Astrocyte of the spinal cord (primary cell): Measurements from ENCODE around the gene KIAA1958.
"Not testable (repeated sequence)": the region's sequence is repeated elsewhere in the genome, so short reads cannot be mapped to it uniquely, and the experiment has no call there.

Source experiments
- DNase-seq: peaks from one replicate; pipeline ENCODE4 v3.0.0; 2011; ENCODE audit warnings: low read depth, low spot score
- H3K4me3 ChIP-seq: 2 replicates; pipeline ENCODE4 v1.5.1; 2011; ENCODE audit warnings: low read depth, mild to moderate bottlenecking, low read length, moderate library complexity
- CTCF ChIP-seq: IDR thresholded peaks from 2 replicates; pipeline ENCODE4 v1.5.1; 2012; ENCODE audit warnings: low read depth, mild to moderate bottlenecking, low read length, inconsistent platforms
- in situ Hi-C: cut with HindIII; loops from 2 replicates; pipeline ENCODE4 v1.10.0; 2017; ENCODE audit warnings: low sequenced_read_pairs

KIAA1958 gene

GRCh38 chr9:112670991-112671625, 184.5 kb downstream of the KIAA1958 start:
- TF ChIP-seq CTCF: no peak
- in situ Hi-C loops: no loop called here
- no peak overlapping the region for H3K4me3 ChIP-seq
- DNase-seq: no peak

- in situ Hi-C loops, H3K4me3 ChIP-seq, DNase-seq: not testable (repeated sequence)
Measured at GRCh38 chr9:112673221-112673620, 186.6 kb downstream of the KIAA1958 start.

GRCh38 chr9:112677040-112677439, 190.4 kb downstream of the KIAA1958 start:
- DNase-seq: no peak
- no peak overlapping the region for H3K4me3 ChIP-seq
- in situ Hi-C loops: no loop called here
- TF ChIP-seq CTCF: no peak

GRCh38 chr9:112680731-112681402, 194.2 kb downstream of the KIAA1958 start:
- DNase-seq: no peak
- H3K4me3 ChIP-seq: no peak overlapping the region
- in situ Hi-C loops: no loop called here
- TF ChIP-seq CTCF: no peak

GRCh38 chr9:112689161-112689740, 202.6 kb downstream of the KIAA1958 start:
- TF ChIP-seq CTCF: no peak
- DNase-seq: no peak
- in situ Hi-C loops: no loop called here
- no peak overlapping the region for H3K4me3 ChIP-seq

GRCh38 chr9:112694706-112695555, 208.3 kb downstream of the KIAA1958 start:
- no peak overlapping the region for H3K4me3 ChIP-seq
- no peak for TF ChIP-seq CTCF
- no peak for DNase-seq
- in situ Hi-C loops: no loop called here

- no peak for DNase-seq
- no peak overlapping the region for H3K4me3 ChIP-seq
- in situ Hi-C loops: no loop called here
- TF ChIP-seq CTCF: no peak
Measured at GRCh38 chr9:112696461-112696860, 209.8 kb downstream of the KIAA1958 start.
